H1 (cell line): ENCODE data around the gene NOC4L. TPM values are rescaled to one million over a fixed set of nuclear protein-coding genes. Genes with fewer than 3 reads are reported as not detected.

Experiments
- POLR2A ChIP-seq, 2 experiments: IDR thresholded peaks; 1 replicate in 1 of 2; 2 replicates in 1 of 2; pipeline ENCODE4 v1.6.1; 2011; ENCODE audit warnings: low read depth in 2 of 2, low read length in 2 of 2, mild to moderate bottlenecking in 2 of 2; ENCODE audit errors: control extremely low read depth in 1 of 2
- polyA plus RNA-seq, 7 experiments: library from polyadenylated mRNA; depleted of rRNA in 3 of 7; stranded (reverse) in 5 of 7; unstranded in 2 of 7; fragments of >200 nt in 5 of 7; fragments of 200-250 nt in 2 of 7; gene quantifications; 1 replicate in 5 of 7; 2 replicates in 1 of 7; 4 replicates in 1 of 7; pipeline versions ENCODE4 v1.2.1 to v1.2.3, GENCODE V29; 2011 to 2013; ENCODE audit warnings: missing spikeins in 2 of 7, mixed read lengths in 2 of 7
- total RNA-seq: library from RNA; stranded (reverse); fragmentation: NEBNext Ultra II Directional; extraction: Animal tissue kit (Norgen Biotek cat#: 25700); gene quantifications from 2 replicates; pipeline ENCODE4 v1.2.1, GENCODE V29; 2021

NOC4L gene
- total and polyA plus RNA-seq, 2 of the 8 experiments (the other 6 are each of a cell fraction or from before 2014, with no cell fraction given), result 26.8 to 40.3 TPM

GRCh38 chr12:132152953-132153352 is 8.7 kb downstream of the NOC4L start (continued):
- no peak for TF ChIP-seq POLR2A (IDR thresholded peaks at IDR 0.05; ENCODE audit: control extremely low read depth in 1 of 2, low read depth in 2 of 2, low read length in 2 of 2)
